Loucy (cell line): ENCODE measurements around the gene ARHGAP15.

Experiments
- CTCF ChIP-seq: fragments of 200-600 bp; sonication (generic); conservative IDR thresholded peaks from 2 replicates; pipeline ENCODE4 v1.5.1; 2014; ENCODE audit warnings: mild to moderate bottlenecking, antibody characterized with exemption, low read length
- EZH2phosphoT487 ChIP-seq: fragments of 200-600 bp; IDR thresholded peaks from 2 replicates; pipeline ENCODE4 v1.6.1; 2018; ENCODE audit warnings: antibody characterized with exemption, mild to moderate bottlenecking, moderate library complexity, borderline replicate concordance

GRCh38 chr2:143087033-143087432 is 42.2 kb upstream of the ARHGAP15 start:
- TF ChIP-seq CTCF (no peak), EZH2phosphoT487 (no peak)
